ENCODE measurements around the gene MXD4.

Gene MXD4

DNA sequence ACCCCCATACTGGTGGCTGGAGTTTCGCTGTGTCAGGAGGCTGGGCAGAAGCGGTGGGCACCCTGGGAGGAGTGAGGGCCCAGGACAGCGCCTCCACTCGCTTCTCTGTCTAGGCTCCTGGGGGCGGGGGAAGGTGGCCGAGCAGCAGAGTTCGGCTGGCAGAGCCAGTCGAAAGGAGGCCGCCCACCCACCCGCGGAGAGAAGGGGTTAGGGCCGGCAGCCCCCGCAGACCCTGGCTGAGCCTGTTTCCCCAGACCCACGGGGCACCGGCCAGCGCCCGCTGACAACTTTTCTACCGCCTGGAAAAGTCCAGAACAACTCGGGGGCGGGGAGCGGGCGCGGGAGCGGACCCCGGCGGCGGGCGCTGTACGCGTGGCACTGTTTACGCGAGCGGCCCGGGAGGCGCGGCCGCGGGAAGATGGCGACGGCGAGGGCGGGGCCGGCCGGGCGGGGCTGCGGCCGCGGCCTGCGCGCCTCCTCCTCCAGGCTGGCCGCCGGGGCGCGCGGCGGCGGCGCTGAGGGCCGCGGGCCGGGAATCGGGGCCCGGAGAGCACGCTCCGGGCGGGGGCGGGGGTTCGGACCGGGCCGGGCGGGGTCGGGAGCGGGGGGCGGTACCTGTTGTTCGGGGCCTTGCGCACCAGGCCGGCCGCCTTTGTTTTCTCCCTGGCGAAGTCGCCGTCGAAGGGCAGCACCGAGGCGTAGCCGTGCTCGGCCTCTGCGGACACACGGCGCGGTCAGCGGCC is 628 bp downstream of the MXD4 start:
- no peak for DNase-seq

DNA sequence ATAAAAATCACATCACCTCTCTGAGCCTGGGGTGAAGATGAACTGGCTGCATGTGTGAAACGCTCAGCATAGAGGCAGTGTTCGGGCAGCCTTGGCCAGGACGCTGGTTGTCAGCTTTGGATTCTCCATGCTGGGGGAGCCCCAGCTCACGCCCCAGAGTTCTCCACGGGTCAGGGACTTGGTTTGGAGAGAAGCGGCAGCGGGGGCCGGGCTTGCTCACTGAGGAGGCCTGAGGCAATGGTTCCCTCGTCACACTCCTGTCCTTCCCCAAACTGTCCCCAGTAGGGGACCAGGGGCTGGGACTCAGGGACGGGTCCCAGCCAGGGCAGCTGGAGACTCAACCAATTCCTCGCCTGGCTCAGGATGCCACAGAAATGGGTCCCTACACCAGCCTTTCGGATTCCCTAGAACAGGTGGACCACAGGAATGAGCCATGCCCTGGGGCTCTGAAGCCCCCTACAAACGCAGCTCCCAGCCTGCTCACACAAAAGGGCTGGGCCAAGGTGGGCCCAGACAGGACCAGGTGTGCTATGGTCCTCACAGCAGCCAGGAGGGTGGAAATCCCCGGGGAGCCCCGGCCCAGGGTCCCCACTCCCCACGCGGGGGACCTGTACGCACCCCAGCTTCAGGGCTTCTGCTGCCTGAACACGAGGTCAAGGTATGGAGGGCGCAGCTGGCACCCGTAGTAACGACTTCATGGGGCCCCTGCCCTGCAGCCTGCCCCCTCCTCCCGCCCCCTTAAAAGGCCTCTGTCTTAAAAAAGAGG is 1.4 kb downstream of the MXD4 start:
- DNase-seq, result no peak

DNA sequence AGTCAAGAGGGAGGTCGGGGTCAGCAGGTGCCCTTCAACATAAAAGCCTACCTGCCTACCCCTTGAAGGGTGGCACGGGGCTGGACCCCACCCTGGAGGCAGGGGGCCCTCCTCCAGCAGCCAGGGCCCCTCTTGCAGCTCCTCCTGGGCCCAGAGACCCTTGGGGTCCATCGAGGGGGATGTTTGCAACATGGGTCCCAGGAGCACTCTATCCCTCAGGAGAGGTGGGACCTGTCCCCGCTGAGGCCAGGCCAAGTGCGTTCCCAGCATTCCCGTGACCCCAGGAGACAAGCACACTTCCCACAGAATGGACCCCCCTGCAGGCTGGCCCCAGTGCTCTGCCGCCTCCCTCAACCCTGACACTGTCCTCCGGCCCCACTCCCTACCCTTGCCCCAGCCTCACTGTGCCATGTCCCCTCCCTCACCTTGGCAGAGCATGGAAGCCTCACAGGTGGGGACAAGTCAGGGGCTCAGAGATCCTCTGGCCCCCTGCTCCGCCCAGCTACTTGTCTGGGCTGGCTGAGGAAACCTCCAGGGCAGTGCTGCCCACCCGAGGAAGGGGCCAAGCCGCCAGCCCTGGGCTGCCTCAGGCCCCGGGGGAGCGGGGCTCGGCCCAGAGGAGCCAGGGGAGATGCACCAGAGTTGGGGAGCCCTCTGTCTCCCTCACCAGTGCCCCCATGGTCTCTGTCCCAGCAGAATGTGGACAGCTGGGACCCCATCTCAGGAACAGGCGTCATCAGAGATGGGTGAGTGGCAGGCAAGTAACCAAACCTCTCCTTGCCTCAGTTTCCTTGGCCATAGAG is 2.2 kb downstream of the MXD4 start:
- no peak for DNase-seq

GRCh38 chr4:2259036-2259540 is 2.8 kb downstream of the MXD4 start:
- no peak for DNase-seq

DNA sequence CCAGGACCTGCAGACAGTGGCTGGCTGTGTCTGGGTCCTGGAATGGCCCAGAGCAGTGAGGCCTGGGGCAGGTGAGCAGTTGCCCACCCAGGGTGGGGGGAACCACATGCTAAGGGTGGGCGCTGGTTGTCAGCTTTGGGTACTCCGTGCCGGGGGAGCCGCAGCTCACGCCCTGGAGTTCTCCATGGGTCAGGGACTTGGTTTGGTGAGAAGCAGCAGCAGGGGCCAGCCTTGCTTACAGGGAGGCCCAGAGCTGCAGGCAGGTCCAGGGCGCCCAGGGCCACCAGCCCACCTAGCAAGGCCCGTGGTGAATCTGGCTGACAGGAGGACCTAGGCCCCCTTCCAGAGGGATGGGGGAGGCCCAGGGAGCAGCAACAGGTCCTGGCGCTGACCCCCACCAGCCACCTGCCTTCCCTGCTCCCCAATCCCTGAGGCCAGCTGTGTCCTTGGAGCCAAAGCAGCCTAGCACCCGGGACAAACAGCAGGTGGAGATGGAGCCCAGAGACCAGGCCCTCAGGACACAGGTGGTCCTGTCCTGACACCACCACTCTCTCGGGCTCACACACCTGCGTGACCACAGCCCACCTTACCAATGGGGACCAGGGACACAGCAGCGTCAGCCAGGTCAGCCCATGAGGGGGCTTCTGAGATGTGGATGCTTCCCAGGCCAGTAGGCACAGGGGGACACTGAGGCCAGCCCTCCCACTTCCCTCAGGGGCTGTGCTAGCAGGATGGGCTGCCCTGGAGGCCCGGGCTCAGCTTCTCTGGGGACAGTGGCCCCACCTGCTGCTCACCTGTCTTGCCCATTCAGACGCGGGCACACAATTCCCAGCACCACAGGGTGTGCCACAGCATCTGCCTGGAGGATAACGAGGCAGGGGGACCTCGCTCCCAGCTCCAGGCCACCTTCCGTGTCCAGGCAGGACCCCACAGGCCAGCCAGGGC is 3.5 kb downstream of the MXD4 start:
- DNase-seq, result no peak

GRCh38 chr4:2257361-2258081 is 4.4 kb downstream of the MXD4 start:
- DNase-seq, result no peak

DNA sequence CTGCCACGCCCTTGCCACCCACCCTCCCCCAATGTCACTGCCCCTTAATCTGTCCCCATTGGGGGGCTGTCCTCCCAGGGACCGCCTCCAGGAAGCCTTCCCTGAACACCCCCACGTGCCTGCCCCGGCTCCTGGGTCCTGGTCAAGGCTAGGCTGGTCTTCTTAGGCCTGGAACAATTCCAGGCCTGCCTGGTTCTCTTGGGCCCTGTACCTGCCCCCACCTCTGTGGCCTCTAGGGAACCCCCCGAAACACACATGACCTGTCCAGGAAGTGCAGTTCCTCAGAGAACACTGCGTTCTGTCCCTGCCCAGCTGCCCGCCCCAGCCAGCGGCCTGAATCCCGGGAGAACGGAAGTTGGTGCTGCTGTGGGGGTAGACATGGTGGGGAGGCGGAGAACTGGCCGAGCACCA is 5.1 kb downstream of the MXD4 start:
- no peak for DNase-seq

- no peak for DNase-seq
These were observed 5.7 kb downstream of the MXD4 start for GRCh38 chr4:2256156-2256731.

- DNase-seq, result no peak
These were observed 6.3 kb downstream of the MXD4 start for GRCh38 chr4:2255501-2256155.

GRCh38 chr4:2254665-2255500 is 7.0 kb downstream of the MXD4 start:
- DNase-seq, result no peak

DNA sequence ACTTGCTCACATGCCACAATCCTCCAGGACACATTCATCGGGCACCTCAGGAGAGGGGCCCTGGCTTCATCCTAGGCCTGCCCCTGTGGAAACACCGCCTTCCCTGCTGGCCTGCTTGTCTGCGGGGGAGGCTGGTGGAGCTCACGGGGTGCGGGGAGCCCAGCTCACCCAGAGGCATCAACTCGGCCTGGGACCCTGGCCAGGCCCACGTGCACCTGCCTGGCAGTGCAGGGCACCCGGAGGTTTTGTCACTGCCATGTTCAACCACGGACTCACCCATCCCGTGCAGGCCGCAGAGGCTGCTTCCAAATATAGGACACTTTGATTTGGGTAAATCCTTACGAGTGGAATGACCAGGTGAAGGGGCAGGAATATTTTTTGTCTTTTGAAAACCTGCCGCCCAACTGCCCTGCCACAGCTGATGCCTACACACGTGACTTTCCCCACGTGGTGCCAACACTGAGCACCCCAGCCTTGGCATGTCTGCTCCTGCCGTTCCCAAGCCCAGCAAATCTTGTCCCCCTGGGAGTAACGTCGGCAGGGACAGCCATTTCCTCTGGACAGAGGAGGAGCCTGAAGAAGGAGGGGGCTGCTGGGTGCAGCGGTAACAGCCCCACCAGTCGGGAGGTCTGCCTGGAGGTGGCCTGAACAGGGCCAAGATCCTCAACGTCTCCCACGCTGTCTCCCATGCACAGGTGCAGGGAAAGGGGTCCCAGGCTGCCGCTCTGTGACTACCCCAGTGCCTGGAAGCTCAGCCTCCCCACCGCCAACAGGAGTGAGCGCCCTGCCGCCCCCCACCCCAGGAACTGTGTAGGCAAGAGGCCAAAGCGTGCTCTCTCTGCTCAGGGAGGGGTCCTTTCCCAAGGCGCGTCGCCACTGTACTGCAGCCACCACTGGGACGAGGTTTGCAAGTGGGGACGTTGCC is 8.5 kb downstream of the MXD4 start:
- DNase-seq, result no peak

DNA sequence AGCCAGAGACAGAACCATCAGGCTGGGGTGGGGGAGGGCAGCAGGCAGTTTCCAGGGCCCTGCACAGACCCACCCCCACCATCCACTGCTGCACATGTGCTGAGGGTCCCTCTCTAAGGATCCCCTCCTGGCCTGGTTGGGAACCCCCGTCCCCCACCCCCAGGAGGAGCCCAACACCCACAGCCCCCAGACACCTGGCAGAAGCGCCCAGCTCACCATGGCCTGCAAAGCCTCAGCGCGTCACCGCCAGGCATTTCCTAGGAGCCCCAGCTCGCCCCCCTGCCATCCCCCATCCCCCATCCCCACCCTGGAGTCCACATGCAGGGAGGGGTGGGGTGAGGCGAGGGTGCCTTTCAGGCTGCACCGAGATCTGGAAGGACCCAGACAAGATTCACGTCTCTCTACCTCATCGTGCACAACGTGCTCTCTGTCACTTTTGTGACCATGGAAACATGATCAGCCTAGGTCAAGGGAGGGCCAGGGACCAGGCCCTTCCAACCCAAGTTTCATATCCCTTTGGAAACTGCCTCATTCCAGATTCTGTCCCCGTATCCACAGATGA is 9.3 kb downstream of the MXD4 start:
- DNase-seq, result no peak

GRCh38 chr4:2251795-2252529 is 9.9 kb downstream of the MXD4 start:
- no peak for DNase-seq

DNA sequence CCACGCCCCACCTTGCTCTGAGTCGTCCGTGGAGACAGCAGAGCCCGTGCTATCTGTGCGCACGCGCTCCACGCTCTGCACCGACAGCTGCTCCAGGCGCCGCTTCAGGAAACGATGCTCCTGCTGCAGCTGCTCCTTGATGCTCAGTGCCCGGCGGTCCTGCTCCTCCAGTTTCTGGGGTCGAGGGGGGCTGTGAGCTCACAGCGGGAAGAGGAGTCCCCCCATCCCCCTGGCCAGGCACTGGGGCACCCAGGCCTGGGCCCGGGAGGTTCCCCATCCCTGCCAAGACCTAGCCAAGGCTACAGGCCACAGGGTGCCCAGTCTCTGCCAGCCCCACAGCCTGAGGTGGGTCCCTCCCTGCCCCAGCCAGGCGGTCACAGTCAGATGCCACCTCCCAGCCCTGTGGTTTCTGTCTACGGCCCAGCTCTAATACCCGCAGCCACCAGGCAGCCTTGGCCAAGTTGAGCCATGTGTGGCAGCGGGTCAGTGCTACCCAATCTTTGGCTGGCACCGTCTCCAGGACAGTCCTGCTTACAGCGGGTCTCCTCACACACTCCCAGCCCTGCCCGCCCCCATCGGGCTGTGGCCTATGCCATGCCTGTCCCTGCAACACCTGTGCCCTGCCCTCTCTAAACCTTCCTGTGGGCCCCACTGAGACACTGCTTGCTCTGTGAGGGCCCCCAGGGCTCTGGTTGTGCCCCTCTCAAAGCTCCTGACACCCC is 10.7 kb downstream of the MXD4 start:
- DNase-seq, result no peak

DNA sequence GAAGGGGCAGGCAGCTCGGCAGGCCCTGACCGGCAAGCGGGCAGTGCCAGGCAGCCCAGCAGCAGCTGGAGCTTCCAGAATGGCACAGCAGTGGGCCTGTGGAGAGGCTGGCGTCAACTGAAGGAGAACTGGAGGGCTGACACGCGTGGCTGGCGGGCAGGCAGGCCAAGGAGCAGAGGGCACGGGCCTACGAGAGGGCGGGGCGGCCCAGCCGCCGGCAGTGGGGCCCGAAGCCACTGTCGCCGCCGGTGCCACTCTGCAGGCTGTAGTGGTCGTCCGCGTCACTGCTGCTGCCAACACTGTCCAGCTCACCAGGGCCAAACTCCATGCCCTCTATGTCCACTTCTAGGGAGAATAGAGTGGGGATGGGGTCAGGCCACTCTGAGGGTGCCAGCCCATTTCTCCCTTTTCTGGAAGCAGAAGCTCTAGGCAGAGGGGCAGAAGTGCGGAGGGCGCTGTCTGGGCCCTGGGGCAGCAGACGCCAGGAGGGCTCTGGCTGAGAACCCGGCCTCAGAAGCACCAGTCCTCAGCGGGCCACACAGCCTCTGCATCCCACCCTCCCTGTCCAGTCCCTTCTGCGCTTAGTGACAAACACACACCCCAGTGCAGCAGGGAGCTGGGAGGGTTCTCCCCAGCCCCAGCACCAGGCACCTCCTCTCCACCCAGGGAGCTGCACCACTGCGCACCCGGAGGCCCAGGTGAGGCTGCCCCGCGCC is 11.4 kb downstream of the MXD4 start:
- DNase-seq, result no peak
